Activated T-helper 17 cell treated with anti-CD3 and anti-CD28 coated beads, Interleukin-2, amount 50 U/mL, for 72 hours (primary cell): ENCODE results near the gene RANBP17. TPM values are rescaled to one million over a fixed set of nuclear protein-coding genes. Genes with fewer than 3 reads are reported as not detected.
"Not testable (repeated sequence)": the region's sequence is repeated elsewhere in the genome, so short reads cannot be mapped to it uniquely, and the experiment has no call there.

Experiments
- ATAC-seq: fragments of 150-1000 bp; cut with Tn5 transposase; replicated peaks from 2 replicates; pipeline ENCODE4 v1.10.0; 2021; ENCODE audit warnings: mild to moderate bottlenecking, moderate library complexity
- H3K27ac Mint-ChIP-seq: one replicate; pipeline ENCODE4 v1.8.0; 2022; ENCODE audit warnings: mixed read lengths
- H3K27me3 Mint-ChIP-seq: one replicate; pipeline ENCODE4 v1.8.0; 2022; ENCODE audit warnings: mixed read lengths
- H3K36me3 Mint-ChIP-seq: one replicate; pipeline ENCODE4 v1.8.0; 2022; ENCODE audit warnings: low read depth, mild to moderate bottlenecking, mixed read lengths
- H3K4me1 Mint-ChIP-seq: one replicate; pipeline ENCODE4 v1.8.0; 2022; ENCODE audit warnings: mixed read lengths
- H3K4me3 Mint-ChIP-seq: one replicate; pipeline ENCODE4 v1.8.0; 2022; ENCODE audit warnings: mild to moderate bottlenecking, mixed read lengths
- H3K9me3 Mint-ChIP-seq: one replicate; pipeline ENCODE4 v1.8.0; 2022; ENCODE audit warnings: mixed read lengths
- total RNA-seq, 2 donors: library from RNA; stranded (reverse); gene quantifications; one replicate each; pipeline ENCODE4 v1.2.3, GENCODE V29; 2022

RANBP17 gene
- total RNA-seq, 2 donors from 2014 or later: not detected

DNA sequence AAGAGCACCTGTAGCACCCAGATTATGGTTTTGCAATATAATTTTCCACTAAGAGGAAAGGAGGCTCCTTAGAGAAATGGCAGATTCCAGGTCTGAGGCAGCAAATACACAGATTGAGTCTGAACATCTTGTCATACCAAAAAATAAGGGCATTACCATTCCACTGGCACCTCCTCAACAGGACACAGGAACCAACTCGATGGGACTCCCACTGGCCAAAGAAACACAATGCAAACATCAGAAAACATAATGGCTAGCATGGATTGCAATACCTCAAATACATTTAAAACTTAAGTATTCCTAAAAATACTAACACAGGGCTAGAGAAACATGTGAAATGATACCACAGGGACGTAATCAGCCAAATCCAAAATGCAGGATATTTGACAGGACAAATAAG, 12.4 kb upstream of the RANBP17 start:
- Mint-ChIP-seq H3K27ac (no peak overlapping the region), H3K9me3 (no peaks in the 10 kb centered on the region), H3K4me1 (no peaks in the 10 kb centered on the region), H3K27me3 (peaks cover 13% of the 10 kb centered on the region), H3K4me3 (no peak overlapping the region), H3K36me3 (no peaks in the 10 kb centered on the region)
- no peak for ATAC-seq

DNA sequence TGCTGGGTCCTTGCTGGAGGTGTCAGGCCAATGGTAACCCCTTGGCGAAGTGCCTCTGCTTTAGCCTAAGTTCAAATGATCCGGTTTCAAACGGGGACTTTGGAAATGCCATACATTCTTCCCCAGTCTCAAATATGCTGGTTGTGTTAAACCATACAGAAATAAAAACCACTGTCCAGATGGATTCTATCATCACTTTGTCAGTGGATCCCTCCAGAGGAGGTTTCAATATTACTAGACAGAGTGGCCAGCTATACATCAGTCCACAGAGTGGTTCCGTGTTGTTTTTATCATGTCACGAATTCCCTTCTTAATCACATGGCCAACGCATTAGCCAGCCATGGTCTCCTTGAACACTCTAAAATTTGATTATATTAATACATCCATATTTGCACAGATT, 7.3 kb upstream of the RANBP17 start:
- Mint-ChIP-seq H3K4me1 (no peaks in the 10 kb centered on the region), H3K4me3 (no peak overlapping the region), H3K36me3 (no peaks in the 10 kb centered on the region), H3K27me3 (peaks cover 12% of the 10 kb centered on the region), H3K27ac (no peak overlapping the region), H3K9me3 (peaks cover 9% of the 10 kb centered on the region)
- ATAC-seq: no peak

DNA sequence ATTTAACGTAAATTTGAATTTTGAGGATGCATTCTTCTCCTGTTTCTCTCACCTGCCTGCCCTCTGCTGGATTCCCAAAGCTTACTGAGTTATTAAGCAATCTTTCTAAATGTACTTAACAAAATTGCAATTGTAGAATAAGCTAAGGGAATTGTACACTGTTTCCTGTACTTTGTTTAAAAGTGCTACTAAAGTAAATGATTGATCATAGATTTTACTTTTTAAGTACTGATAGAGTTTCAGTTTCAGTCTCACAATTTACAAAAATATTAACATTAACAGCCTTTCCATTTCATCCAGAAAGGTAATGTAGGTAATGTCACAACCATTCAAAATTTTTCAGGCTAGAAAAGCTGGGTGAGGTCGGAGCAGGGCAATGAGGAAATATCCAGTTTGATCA, 4.8 kb upstream of the RANBP17 start:
- Mint-ChIP-seq H3K27ac (no peak overlapping the region), H3K4me1 (no peaks in the 10 kb centered on the region), H3K27me3 (peaks cover 26% of the 10 kb centered on the region), H3K36me3 (peaks cover 11% of the 10 kb centered on the region), H3K4me3 (no peak overlapping the region), H3K9me3 (peaks cover 21% of the 10 kb centered on the region)
- ATAC-seq: no peak

DNA sequence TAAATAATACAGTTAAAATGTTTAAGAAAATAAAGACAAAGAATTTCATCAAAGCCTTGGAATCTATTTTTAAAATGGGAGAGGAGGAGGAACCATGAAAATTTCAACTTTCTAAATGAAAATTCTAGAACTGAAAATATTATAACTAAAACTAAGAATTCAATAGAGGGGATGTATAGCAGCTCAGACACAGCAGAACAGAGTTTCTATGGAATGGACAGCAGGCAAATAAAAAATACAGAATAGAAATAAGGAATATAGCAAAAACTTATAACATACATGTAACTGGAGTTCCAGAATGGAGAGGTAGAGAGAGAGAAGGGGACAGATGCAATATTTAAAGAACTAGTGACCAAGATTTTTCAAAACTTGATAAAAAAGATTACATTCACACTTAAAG, 1.4 kb upstream of the RANBP17 start:
- peaks cover 24% of the 10 kb centered on the region for H3K9me3 Mint-ChIP-seq
- ATAC-seq: no peak
- H3K36me3 Mint-ChIP-seq: peaks cover 11% of the 10 kb centered on the region
- H3K4me3 Mint-ChIP-seq: no peak overlapping the region
- peaks cover 43% of the 10 kb centered on the region for H3K27me3 Mint-ChIP-seq
- no peak overlapping the region for H3K27ac Mint-ChIP-seq
- H3K4me1 Mint-ChIP-seq: no peaks in the 10 kb centered on the region

DNA sequence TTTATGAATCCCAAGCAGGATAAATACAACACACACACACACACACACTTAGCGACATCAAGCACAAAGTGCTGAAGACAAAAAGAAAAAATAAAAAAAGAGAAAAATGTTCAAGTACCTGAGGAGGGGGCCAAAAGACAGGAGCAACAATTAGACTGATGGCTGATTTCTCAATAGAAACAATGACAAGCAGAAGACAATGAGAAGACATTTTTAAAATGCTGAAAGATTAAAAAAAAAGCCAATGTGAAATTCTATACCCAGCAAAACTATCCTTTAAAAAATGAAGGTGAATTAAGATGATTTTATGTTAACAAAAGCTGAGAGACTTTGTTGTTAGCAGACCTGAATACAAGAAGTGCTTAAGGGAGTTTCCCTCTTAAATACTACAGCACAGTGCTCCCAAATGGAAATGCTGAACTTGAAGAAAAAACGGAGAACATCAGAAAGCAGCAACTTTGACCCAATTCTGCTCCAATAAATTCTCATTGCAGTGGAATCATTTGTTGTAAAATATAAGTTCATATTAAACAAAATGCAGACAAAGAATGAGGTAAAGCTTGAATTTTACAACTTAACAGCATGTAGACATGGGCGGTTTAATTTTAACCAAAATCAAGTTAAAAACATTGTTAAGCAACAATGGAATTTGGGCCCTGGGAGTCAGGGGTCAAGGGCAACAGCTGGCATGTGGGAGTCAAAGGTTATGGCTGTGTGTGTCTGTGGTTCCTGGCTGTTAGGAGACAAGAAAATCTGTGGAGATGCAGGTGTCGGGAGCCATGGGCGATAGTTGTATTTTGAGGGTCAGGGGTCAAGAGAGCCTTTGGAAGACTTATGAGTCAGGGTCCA, 776 bp upstream of the RANBP17 start:
- no peak overlapping the region for H3K27ac Mint-ChIP-seq
- no peak for ATAC-seq
- peaks cover 42% of the 10 kb centered on the region for H3K27me3 Mint-ChIP-seq
- no peaks in the 10 kb centered on the region for H3K4me1 Mint-ChIP-seq
- peaks cover 24% of the 10 kb centered on the region for H3K9me3 Mint-ChIP-seq
- H3K36me3 Mint-ChIP-seq: peaks cover 11% of the 10 kb centered on the region
- no peak overlapping the region for H3K4me3 Mint-ChIP-seq

DNA sequence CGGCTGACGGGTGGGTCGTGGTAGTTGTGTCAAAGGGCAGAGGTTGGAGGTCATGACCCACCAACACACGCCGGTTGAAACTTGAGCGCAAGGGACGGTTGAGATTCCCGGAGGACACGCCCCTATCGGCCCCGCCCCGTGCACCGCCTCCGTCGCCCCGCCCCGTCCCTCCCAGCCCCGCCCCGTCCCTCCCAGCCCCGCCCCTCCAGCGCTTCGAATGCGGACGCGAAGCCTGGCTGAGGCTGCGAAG, 226 bp upstream of the RANBP17 start:
- Mint-ChIP-seq H3K36me3 (peaks cover 11% of the 10 kb centered on the region), H3K27ac (no peak overlapping the region), H3K4me1 (no peaks in the 10 kb centered on the region), H3K9me3 (peaks cover 24% of the 10 kb centered on the region), H3K4me3 (no peak overlapping the region), H3K27me3 (peaks cover 40% of the 10 kb centered on the region)
- ATAC-seq: no peak

DNA sequence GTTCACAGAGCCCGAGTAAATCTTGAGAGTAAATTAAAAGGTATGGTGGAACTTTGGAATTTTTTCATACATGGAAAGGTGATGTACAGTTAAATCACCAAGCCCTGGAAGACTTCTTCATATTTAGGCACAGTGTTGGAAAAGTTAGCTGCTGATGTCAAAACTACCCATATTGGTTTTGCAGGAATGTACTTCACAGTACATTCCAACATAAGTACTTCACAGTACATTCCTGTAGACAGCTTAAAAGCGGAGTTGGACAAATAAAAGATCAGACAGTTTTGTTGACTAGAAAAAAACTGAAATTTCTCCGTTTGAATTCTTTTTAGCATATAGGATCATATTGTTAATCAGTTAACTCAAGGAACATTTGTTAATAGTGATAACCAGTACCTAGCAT, 1.8 kb downstream of the RANBP17 start:
- Mint-ChIP-seq H3K27me3 (peaks cover 40% of the 10 kb centered on the region), H3K4me1 (no peaks in the 10 kb centered on the region), H3K4me3 (no peak overlapping the region), H3K27ac (no peak overlapping the region), H3K9me3 (peaks cover 24% of the 10 kb centered on the region), H3K36me3 (peaks cover 11% of the 10 kb centered on the region)
- ATAC-seq: no peak

DNA sequence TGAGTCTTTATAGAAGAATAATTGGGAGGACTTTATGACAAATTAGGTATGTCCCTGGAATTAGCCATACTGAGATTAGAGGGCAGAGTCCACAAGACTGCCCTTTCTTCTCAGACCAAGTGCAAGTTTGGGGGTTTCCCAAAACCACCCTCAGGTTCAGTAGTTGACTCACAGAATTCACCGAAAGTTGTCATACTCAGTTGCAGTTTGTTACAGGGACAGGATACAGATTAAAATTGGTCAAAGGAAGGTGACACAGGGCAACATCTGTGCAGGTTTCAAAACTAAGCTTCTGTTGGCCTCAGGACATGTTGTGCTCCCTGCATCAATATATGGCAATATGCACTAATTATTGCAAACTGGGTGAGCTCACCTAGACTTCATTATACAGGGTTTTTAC, 3.8 kb downstream of the RANBP17 start:
- Mint-ChIP-seq H3K4me1 (no peaks in the 10 kb centered on the region), H3K9me3 (peaks cover 13% of the 10 kb centered on the region), H3K4me3 (no peak overlapping the region), H3K36me3 (peaks cover 9% of the 10 kb centered on the region), H3K27ac (no peak overlapping the region), H3K27me3 (peaks cover 27% of the 10 kb centered on the region)
- peak; percentile 29 for ATAC-seq

DNA sequence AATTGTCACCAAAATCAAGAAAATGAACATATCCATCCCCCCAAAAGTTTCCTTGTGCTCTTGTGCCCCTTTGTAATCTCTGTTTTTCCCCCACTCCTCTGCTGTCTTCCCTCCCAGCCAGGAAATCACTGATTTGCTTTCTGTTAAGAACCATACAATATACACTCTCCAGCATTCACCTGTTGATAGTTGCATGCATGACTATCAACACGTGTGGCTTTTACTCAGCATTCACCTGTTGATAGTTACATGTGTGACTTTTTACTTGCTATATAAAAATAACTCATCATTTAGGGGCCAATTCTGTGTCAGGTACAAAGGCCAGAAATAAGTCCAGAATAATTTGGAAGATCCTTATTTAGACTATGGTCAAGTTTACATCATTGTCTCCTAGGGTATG, 6.0 kb downstream of the RANBP17 start:
- ATAC-seq: no peak
- Mint-ChIP-seq H3K36me3 (no peaks in the 10 kb centered on the region), H3K27ac (no peak overlapping the region), H3K4me1 (no peaks in the 10 kb centered on the region), H3K9me3 (peaks cover 5% of the 10 kb centered on the region), H3K4me3 (no peak overlapping the region), H3K27me3 (peaks cover 14% of the 10 kb centered on the region)

DNA sequence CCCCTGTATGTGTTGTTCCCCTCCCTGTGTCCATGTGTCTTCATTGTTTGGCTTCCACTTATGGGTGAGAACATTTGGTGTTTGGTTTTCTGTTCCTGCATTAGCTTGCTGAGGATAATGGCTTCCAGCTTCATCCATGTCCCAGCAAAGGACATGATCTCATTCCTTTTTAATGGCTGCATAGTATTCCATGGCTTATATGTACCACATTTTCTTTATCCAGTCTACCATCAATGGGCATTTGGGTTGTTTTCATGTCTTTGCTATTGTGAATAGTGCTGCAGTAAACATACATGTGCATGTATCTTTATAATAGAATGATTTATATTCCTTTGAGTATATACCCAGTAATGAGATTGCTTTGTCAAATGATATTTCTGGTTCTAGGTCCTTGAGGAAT, 8.6 kb downstream of the RANBP17 start:
- H3K4me3 Mint-ChIP-seq, H3K27ac Mint-ChIP-seq: not testable (repeated sequence)

DNA sequence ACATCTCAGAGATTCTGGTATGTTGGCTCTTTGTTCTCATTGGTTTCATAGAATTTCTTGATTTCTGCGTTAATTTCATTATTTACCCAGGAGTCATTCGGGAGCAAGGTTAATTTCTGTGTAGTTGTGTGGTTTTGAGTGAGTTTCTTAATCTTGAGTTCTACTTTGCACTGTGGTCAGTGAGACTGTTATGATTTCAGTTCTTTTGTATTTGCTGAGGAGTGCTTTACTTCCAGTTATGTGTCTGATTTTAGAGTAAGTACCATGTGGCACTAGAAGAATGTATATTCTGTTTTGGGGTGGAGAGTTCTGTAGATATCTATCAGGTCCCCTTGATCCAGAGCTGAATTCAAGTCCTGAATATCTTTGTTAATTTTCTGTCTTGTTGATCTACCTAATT, 12.2 kb downstream of the RANBP17 start:
- no peak overlapping the region for H3K4me3 Mint-ChIP-seq
- H3K36me3 Mint-ChIP-seq: no peaks in the 10 kb centered on the region
- H3K27me3 Mint-ChIP-seq: peaks cover 7% of the 10 kb centered on the region
- H3K4me1 Mint-ChIP-seq: no peaks in the 10 kb centered on the region
- H3K9me3 Mint-ChIP-seq: peaks cover 16% of the 10 kb centered on the region
- H3K27ac Mint-ChIP-seq: no peak overlapping the region
- ATAC-seq: no peak

More for the DNA sequence above, 8.6 kb downstream of the RANBP17 start:
- not testable (repeated sequence) for H3K36me3 Mint-ChIP-seq, H3K4me1 Mint-ChIP-seq, H3K27me3 Mint-ChIP-seq, ATAC-seq
- peaks cover 16% of the 10 kb centered on the region for H3K9me3 Mint-ChIP-seq

DNA sequence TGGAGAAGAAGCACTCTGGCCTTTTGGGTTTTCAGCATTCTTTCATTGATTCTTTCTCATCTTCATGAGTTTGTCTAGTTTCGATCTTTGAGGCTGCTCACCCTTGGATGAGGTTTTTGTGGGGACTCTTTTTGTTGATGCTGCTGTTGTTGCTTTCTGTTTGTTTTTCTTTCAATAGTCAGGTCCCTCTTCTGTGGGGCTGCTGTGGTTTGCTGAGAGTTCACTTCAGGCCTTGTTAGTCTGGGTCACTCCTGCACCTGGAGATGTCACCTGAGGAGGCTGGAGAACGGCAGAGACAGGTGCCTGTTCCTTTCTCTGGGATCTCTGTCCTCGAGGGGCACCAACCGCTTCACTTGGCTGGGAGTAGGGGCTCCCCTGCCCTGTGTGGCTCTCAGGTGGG, 14.0 kb downstream of the RANBP17 start:
- Mint-ChIP-seq H3K9me3 (peaks cover 16% of the 10 kb centered on the region), H3K27ac (no peak overlapping the region), H3K27me3 (peaks cover 7% of the 10 kb centered on the region), H3K4me3 (no peak overlapping the region), H3K36me3 (no peaks in the 10 kb centered on the region), H3K4me1 (no peaks in the 10 kb centered on the region)
- no peak for ATAC-seq

DNA sequence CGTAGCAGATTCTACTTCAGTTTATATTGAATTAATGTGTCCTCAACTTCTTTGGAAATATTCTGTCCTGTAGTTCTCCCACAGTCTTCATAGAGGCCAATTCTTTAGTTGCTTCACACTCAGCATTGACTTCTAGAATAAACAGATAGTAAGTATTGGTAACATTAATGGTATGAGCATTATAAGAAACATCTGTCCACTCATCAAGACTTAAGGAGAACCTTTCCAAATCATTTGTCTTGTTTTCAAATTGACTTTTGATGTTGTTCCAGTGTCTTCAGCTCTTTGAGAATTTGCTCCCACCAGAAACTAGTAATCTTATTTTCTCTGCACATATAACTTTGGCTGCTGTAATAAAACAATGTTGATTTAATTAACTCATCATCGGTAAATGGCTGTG, 18.3 kb downstream of the RANBP17 start:
- no peak for ATAC-seq
- no peak overlapping the region for H3K4me3 Mint-ChIP-seq
- no peaks in the 10 kb centered on the region for H3K4me1 Mint-ChIP-seq
- no peaks in the 10 kb centered on the region for H3K36me3 Mint-ChIP-seq
- peaks cover 11% of the 10 kb centered on the region for H3K27me3 Mint-ChIP-seq
- H3K9me3 Mint-ChIP-seq: peaks cover 3% of the 10 kb centered on the region
- H3K27ac Mint-ChIP-seq: no peak overlapping the region

DNA sequence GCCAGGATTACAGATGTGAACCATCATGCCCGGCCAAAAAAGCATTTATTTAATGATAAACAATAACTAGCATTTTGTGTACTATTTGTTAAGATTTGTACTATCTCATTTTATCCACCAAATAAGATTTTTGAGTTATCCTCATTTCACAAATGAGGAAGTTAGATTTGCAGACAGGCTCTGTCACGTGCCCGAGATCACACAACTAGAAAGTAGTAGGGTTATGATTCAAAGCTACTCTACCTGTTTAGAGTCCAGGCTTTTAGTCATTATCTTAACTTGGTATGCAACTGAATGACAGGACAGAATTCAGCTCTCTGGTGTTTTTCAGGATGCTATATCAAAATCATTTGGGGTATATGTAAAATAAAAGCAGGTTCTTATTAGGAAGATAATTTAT, 20.5 kb downstream of the RANBP17 start:
- peaks cover 4% of the 10 kb centered on the region for H3K27me3 Mint-ChIP-seq
- H3K4me1 Mint-ChIP-seq: no peaks in the 10 kb centered on the region
- H3K27ac Mint-ChIP-seq: no peak overlapping the region

DNA sequence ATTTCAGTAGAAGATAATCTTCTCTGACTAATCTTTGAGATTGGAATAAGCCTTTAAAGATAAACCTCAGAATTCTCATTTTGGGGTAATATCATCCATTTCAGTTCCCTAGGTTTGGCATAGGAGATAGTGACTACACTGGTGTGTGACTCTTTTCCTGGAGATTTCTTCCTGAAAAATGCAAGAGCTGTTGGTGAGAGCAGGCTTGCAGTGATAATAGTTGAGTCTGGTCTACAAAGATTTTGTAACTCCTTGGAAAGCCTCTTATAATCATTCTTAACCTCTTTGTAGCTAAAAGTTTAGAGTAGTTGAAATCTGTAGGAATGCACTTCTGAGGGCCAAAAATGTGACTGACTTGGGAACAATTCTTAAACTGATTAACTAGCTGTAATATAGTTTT, 23.4 kb downstream of the RANBP17 start:
- H3K4me1 Mint-ChIP-seq: no peaks in the 10 kb centered on the region
- H3K4me3 Mint-ChIP-seq: no peak overlapping the region
- H3K27me3 Mint-ChIP-seq: peaks cover 8% of the 10 kb centered on the region
- H3K36me3 Mint-ChIP-seq: no peaks in the 10 kb centered on the region
- ATAC-seq: no peak
- H3K9me3 Mint-ChIP-seq: no peaks in the 10 kb centered on the region
- H3K27ac Mint-ChIP-seq: no peak overlapping the region

More for the DNA sequence above, 20.5 kb downstream of the RANBP17 start:
- Mint-ChIP-seq H3K4me3 (no peak overlapping the region), H3K36me3 (no peaks in the 10 kb centered on the region), H3K9me3 (no peaks in the 10 kb centered on the region)
- ATAC-seq: no peak

DNA sequence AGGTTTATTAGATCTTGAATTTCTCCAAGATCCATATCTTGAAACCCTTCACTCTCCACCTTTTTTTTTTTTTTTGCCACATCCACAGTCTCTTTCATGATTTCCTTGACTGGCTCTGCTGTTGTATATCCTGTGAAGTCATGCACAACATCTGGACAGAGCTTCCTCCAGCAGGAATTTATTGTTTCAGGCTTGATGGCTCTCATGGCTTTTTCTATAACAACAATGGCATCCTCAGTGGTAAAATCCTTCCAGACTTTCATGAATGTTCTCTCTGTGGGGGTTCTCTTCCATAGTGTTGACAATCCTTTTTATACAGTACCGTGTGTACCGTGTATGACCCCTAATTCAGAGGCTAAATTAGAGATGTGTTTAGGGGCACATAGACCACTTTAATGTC, 24.0 kb downstream of the RANBP17 start:
- no peaks in the 10 kb centered on the region for H3K9me3 Mint-ChIP-seq
- no peak for ATAC-seq
- no peaks in the 10 kb centered on the region for H3K4me1 Mint-ChIP-seq
- H3K27me3 Mint-ChIP-seq: peaks cover 8% of the 10 kb centered on the region
- H3K4me3 Mint-ChIP-seq: no peak overlapping the region
- no peaks in the 10 kb centered on the region for H3K36me3 Mint-ChIP-seq
- no peak overlapping the region for H3K27ac Mint-ChIP-seq
